GM10266 (cell line): ENCODE measurements around the gene ROBO1.

Experiments
- DNase-seq: peaks from one replicate; pipeline ENCODE4 v3.0.0; 2012; ENCODE audit errors: extremely low spot score
- CTCF ChIP-seq: IDR thresholded peaks from 2 replicates; pipeline ENCODE4 v1.5.1; 2012; ENCODE audit warnings: mild to moderate bottlenecking, low read depth; ENCODE audit not compliant: control insufficient read depth, insufficient read depth; ENCODE audit errors: missing control alignments

ROBO1 gene

GRCh38 chr3:78792212-78792611, 975.6 kb downstream of the ROBO1 start:
- TF ChIP-seq CTCF = no peak
- DNase-seq = no peak

DNA sequence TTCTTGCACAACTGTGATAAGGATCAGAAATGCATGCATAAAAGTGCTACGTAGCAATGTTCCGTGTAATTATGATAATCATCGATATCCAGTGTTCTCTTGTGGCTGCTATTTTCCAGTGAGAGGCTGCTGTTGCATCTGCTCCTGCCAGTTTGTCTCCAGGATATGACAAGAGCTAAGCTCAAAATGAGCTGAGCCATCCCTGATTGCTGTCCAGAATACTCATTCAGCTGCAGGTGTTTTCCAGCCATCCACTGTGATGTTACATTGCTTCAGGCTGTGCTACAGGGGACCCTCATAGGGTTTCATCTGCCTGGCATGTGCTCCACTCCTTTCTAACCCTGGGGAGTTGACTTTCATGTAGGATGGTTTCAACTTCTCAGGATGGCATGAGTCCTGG, 976.0 kb downstream of the ROBO1 start:
- no peak for DNase-seq
- TF ChIP-seq CTCF = no peak

GRCh38 chr3:78788839-78789238, 979.0 kb downstream of the ROBO1 start:
- TF ChIP-seq CTCF = no peak
- no peak for DNase-seq

DNA sequence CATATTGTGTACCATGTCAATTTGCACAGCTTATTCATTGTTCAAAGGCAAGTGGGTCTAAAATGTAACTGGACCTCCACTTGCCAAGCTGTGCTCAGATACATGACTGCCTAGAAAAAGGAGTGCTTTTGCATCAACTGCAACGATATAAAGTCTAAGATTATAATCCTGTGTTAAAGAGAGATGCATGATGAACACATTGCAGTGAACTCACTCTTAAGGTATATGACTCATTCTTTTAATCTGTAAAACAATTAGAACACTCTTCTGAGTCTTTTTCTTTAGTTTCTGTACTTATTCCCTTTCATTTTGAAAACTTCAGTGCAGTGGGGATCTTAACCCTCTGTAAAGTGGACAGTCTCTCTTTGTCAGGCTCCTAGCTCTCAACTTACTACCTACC, 982.8 kb downstream of the ROBO1 start:
- DNase-seq = no peak

GRCh38 chr3:78781351-78781750, 986.4 kb downstream of the ROBO1 start:
- DNase-seq = no peak
- no peak for TF ChIP-seq CTCF

More for the DNA sequence above, 982.8 kb downstream of the ROBO1 start:
- TF ChIP-seq CTCF = no peak

GRCh38 chr3:78765671-78766485, 1001.9 kb downstream of the ROBO1 start:
- no peak for DNase-seq
- TF ChIP-seq CTCF = no peak

GRCh38 chr3:78764634-78765033, 1003.2 kb downstream of the ROBO1 start:
- no peak for TF ChIP-seq CTCF
- no peak for DNase-seq
